Liver (tissue), 9 donors: ENCODE measurements around the gene PGAM4. TPM values are rescaled to one million over a fixed set of nuclear protein-coding genes. Genes with fewer than 3 reads are reported as not detected.

Experiments
- DNase-seq: peaks from one replicate; pipeline ENCODE4 v3.0.0-alpha.2; 2017; ENCODE audit warnings: low spot score
- H3K27ac ChIP-seq, 2 donors: one replicate each; pipeline ENCODE4 v1.7.0; 2013; ENCODE audit warnings: inconsistent platforms in 2 of 2, low read length in 2 of 2, control low read depth in 1 of 2, low read depth in 1 of 2, mild to moderate bottlenecking in 1 of 2
- H3K27me3 ChIP-seq, 4 donors: one replicate each; pipeline versions ENCODE4 v1.6.1 to v1.7.0; 2013; ENCODE audit warnings: low read length in 3 of 4, inconsistent platforms in 1 of 4, mild to moderate bottlenecking in 1 of 4, moderate library complexity in 1 of 4; ENCODE audit not compliant: control insufficient read depth in 4 of 4, insufficient read depth in 4 of 4
- H3K36me3 ChIP-seq, 4 donors: one replicate each; pipeline versions ENCODE4 v1.6.1 to v1.7.0; 2013; ENCODE audit warnings: low read length in 3 of 4, mild to moderate bottlenecking in 3 of 4, low read depth in 1 of 4, moderate library complexity in 1 of 4; ENCODE audit not compliant: control insufficient read depth in 4 of 4, insufficient read depth in 3 of 4
- H3K4me1 ChIP-seq, 4 donors: one replicate each; pipeline versions ENCODE4 v1.6.1 to v1.7.0; 2013; ENCODE audit warnings: low read length in 3 of 4, mild to moderate bottlenecking in 3 of 4, moderate library complexity in 1 of 4; ENCODE audit not compliant: control insufficient read depth in 4 of 4, insufficient read depth in 4 of 4
- H3K4me3 ChIP-seq, 3 donors: one replicate each; pipeline versions ENCODE4 v1.6.1 to v1.7.0; 2013; ENCODE audit warnings: low read length in 3 of 3, control low read depth in 1 of 3, low read depth in 1 of 3, mild to moderate bottlenecking in 1 of 3
- H3K9ac ChIP-seq, 2 donors: one replicate each; pipeline ENCODE4 v1.7.0; 2013; ENCODE audit warnings: low read length in 2 of 2, mild to moderate bottlenecking in 2 of 2, moderate library complexity in 2 of 2, control low read depth in 1 of 2, low read depth in 1 of 2
- H3K9me3 ChIP-seq, 4 donors: one replicate each; pipeline versions ENCODE4 v1.6.1 to v1.7.0; 2013; ENCODE audit warnings: low read length in 3 of 4; ENCODE audit not compliant: control insufficient read depth in 4 of 4
- ATF3 ChIP-seq: IDR thresholded peaks from 2 replicates; pipeline ENCODE4 v1.6.1; 2016; ENCODE audit warnings: antibody characterized with exemption
- CTCF ChIP-seq: fragments of 150-350 bp; IDR thresholded peaks from 2 replicates; pipeline ENCODE4 v1.5.1; 2017; ENCODE audit warnings: improper control_type of control experiment, low read depth, low read length; ENCODE audit not compliant: missing input control
- EGR1 ChIP-seq, 2 donors: IDR thresholded peaks; 2 replicates each; pipeline ENCODE4 v1.6.1; 2016 to 2018; ENCODE audit warnings: antibody characterized with exemption in 2 of 2, low read depth in 2 of 2
- FOXA1 ChIP-seq: IDR thresholded peaks from 2 replicates; pipeline ENCODE4 v1.6.1; 2016; ENCODE audit warnings: antibody characterized with exemption
- FOXA2 ChIP-seq: IDR thresholded peaks from 2 replicates; pipeline ENCODE4 v1.6.1; 2016; ENCODE audit warnings: antibody characterized with exemption
- GABPA ChIP-seq, 2 donors: IDR thresholded peaks in 1 of 2; conservative IDR thresholded peaks in 1 of 2; 2 replicates each; pipeline ENCODE4 v1.6.1; 2016; ENCODE audit warnings: antibody characterized with exemption in 2 of 2, mild to moderate bottlenecking in 1 of 2, moderate library complexity in 1 of 2
- HNF4A ChIP-seq, 2 donors: conservative IDR thresholded peaks; 2 replicates each; pipeline ENCODE4 v1.6.1; 2016; ENCODE audit warnings: antibody characterized with exemption in 2 of 2, mild to moderate bottlenecking in 2 of 2
- HNF4G ChIP-seq: IDR thresholded peaks from 2 replicates; pipeline ENCODE4 v1.6.1; 2016; ENCODE audit warnings: antibody characterized with exemption
- JUND ChIP-seq, 2 donors: IDR thresholded peaks; 2 replicates each; pipeline ENCODE4 v1.6.1; 2016; ENCODE audit warnings: antibody characterized with exemption in 2 of 2
- NR2F2 ChIP-seq: IDR thresholded peaks from 2 replicates; pipeline ENCODE4 v1.6.1; 2016; ENCODE audit warnings: antibody characterized with exemption
- RAD21 ChIP-seq, 2 donors: IDR thresholded peaks; 2 replicates each; pipeline ENCODE4 v1.6.1; 2016; ENCODE audit warnings: antibody characterized with exemption in 2 of 2, mild to moderate bottlenecking in 2 of 2
- REST ChIP-seq: IDR thresholded peaks from 2 replicates; pipeline ENCODE4 v1.6.1; 2016; ENCODE audit warnings: antibody characterized with exemption, mild to moderate bottlenecking
- RXRA ChIP-seq, 2 donors: IDR thresholded peaks; 2 replicates each; pipeline ENCODE4 v1.6.1; 2017 to 2018; ENCODE audit warnings: antibody characterized with exemption in 2 of 2, mild to moderate bottlenecking in 1 of 2
- SP1 ChIP-seq: IDR thresholded peaks from 2 replicates; pipeline ENCODE4 v1.6.1; 2018; ENCODE audit warnings: antibody characterized with exemption, mild to moderate bottlenecking
- TAF1 ChIP-seq: conservative IDR thresholded peaks from 2 replicates; pipeline ENCODE4 v1.6.1; 2016; ENCODE audit warnings: antibody characterized with exemption, mild to moderate bottlenecking
- YY1 ChIP-seq: IDR thresholded peaks from 2 replicates; pipeline ENCODE4 v1.6.1; 2016; ENCODE audit warnings: antibody characterized with exemption, mild to moderate bottlenecking
- ZBTB33 ChIP-seq: IDR thresholded peaks from 2 replicates; pipeline ENCODE4 v1.6.1; 2016; ENCODE audit warnings: antibody characterized with exemption
- WGBS: extraction: QIAGEN DNeasy Blood & Tissue Kit; methylation state at CpG from one replicate; pipeline ENCODE4 v1.1.7; 2013; 5-methylcytosine and 5-hydroxymethylcytosine counted together
- polyA plus RNA-seq, 2 donors: library from polyadenylated mRNA; stranded (reverse) in 1 of 2; unstranded in 1 of 2; fragments of 200-250 nt in 1 of 2; fragments of >200 nt in 1 of 2; fragmentation: Nextera tagmentation in 1 of 2; extraction: Ambion mirVana in 1 of 2; gene quantifications; one replicate each; pipeline versions ENCODE4 v1.2.1 to v1.2.3, GENCODE V29; 2013 to 2015
- total RNA-seq, 2 donors: library from RNA; depleted of rRNA; stranded (reverse); fragments of >200 nt; gene quantifications; one replicate each; pipeline ENCODE4 v1.2.3, GENCODE V29; 2014
- TF ChIP-seq, protein P1 (sequence below): IDR thresholded peaks from 2 replicates; pipeline ENCODE4 v1.6.1; 2016; ENCODE audit warnings: antibody characterized with exemption
- donor health status: healthy.
- donor health status: healthy.
- donor health status: healthy.
- donor health status: healthy.
- donor health status: healthy.

PGAM4 gene
- total and polyA plus RNA-seq, 4 donors = not detected

GRCh38 chrX:77967631-77968030 is 1.8 kb downstream of the PGAM4 start:
- DNase-seq = no peak
- H3K9ac ChIP-seq = no peak overlapping the region
- no peaks in the 10 kb centered on the region for H3K4me1 ChIP-seq
- H3K4me3 ChIP-seq = no peak overlapping the region
- TF ChIP-seq YY1 (no peak), REST (no peak), FOXA2 (no peak)
- no peak overlapping the region for H3K27ac ChIP-seq
- WGBS = 95% methylated on average over 1 of the region's 1 CpG
- H3K27me3 ChIP-seq = no peaks in the 10 kb centered on the region
- no peaks in the 10 kb centered on the region for H3K9me3 ChIP-seq
- no peaks in the 10 kb centered on the region for H3K36me3 ChIP-seq

DNA sequence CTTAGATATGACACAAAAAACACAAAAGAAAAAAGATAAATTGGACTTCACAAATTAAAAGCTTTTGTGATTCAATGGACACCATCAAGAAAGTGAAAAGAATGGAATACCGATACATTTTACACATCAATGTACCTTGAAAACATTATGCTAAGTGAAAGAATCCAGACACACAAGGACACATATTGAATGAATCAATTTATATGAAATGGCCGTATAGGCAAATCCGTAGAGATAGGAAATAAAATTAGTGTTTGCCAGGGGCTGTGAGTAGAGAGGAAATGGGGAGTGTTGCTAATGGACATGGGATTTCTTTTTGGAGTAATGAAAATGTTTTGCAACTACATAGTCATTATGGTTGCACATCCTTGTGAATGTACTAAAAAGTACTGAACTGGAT is 3.1 kb downstream of the PGAM4 start:
- Histone ChIP-seq H3K27ac (no peak overlapping the region), H3K4me3 (no peak overlapping the region), H3K4me1 (no peaks in the 10 kb centered on the region), H3K27me3 (no peaks in the 10 kb centered on the region), H3K36me3 (no peaks in the 10 kb centered on the region), H3K9ac (no peak overlapping the region), H3K9me3 (no peaks in the 10 kb centered on the region)
- 97% methylated on average over 3 of the region's 3 CpGs for WGBS
- no peak for DNase-seq
- TF ChIP-seq, protein P1, sequence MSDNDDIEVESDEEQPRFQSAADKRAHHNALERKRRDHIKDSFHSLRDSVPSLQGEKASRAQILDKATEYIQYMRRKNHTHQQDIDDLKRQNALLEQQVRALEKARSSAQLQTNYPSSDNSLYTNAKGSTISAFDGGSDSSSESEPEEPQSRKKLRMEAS = no peak
- TF ChIP-seq SP1 = no peak
- TF ChIP-seq CTCF = no peak
- TF ChIP-seq YY1 = no peak
- TF ChIP-seq GABPA (IDR thresholded peaks at IDR 0.05 in 1 of 2, conservative IDR thresholded peaks at IDR 0.05 in 1 of 2) = no peak
- no peak for TF ChIP-seq HNF4A (conservative IDR thresholded peaks at IDR 0.05)
- no peak for TF ChIP-seq JUND (IDR thresholded peaks at IDR 0.05)
- no peak for TF ChIP-seq EGR1 (IDR thresholded peaks at IDR 0.05; ENCODE audit: low read depth in 2 of 2)
- TF ChIP-seq TAF1 = no peak
- TF ChIP-seq RXRA (IDR thresholded peaks at IDR 0.05) = no peak
- TF ChIP-seq REST = no peak
- no peak for TF ChIP-seq RAD21 (IDR thresholded peaks at IDR 0.05)
- no peak for TF ChIP-seq ZBTB33
- TF ChIP-seq NR2F2 = no peak
- TF ChIP-seq FOXA2 = no peak
- TF ChIP-seq HNF4G = no peak
- TF ChIP-seq ATF3 = no peak
- TF ChIP-seq FOXA1 = no peak
